Measurements from ENCODE around the gene TENT5C. TPM values are rescaled to one million over a fixed set of nuclear protein-coding genes. Genes with fewer than 3 reads are reported as not detected.

Gene TENT5C
- total RNA-seq, 2 donors from 2014 or later, result 5.4 to 6.9 TPM

- DNase-seq (ENCODE audit: low spot score) (no peak), ATAC-seq (ENCODE audit: insufficient number of reproducible peaks, low FRiP score, low read depth) (no peak)
- no peak for TF ChIP-seq CTCF (IDR thresholded peaks at IDR 0.05)
- no peaks in the 10 kb centered on the region for H3K36me3 ChIP-seq
- no peaks in the 10 kb centered on the region for H3K27me3 ChIP-seq (replicated peaks; ENCODE audit: insufficient read depth)
- no peak overlapping the region for H3K4me3 ChIP-seq
- H3K9me3 ChIP-seq, result no peaks in the 10 kb centered on the region
- peak overlapping the region; percentile 37 to 76 for H3K27ac ChIP-seq
- peaks cover 19 to 82% of the 10 kb centered on the region in 2 donors for H3K4me1 ChIP-seq (ENCODE audit: control insufficient read depth in 1 of 2, low read depth in 2 of 2)
Measured at GRCh38 chr1:117675907-117676430, 70.1 kb downstream of the TENT5C start.

GRCh38 chr1:117676615-117677130 lies 70.8 kb downstream of the TENT5C start:
- H3K27ac ChIP-seq, result peak overlapping the region; percentile 37 to 76
- no peak for TF ChIP-seq CTCF (IDR thresholded peaks at IDR 0.05)
- no peak for ATAC-seq (ENCODE audit: insufficient number of reproducible peaks, low FRiP score, low read depth)

More at GRCh38 chr1:117676615-117677130, 70.8 kb downstream of the TENT5C start:
- H3K36me3 ChIP-seq, result no peaks in the 10 kb centered on the region
- DNase-seq (ENCODE audit: low spot score), result no peak
- peaks cover 19 to 84% of the 10 kb centered on the region in 2 donors for H3K4me1 ChIP-seq (ENCODE audit: control insufficient read depth in 1 of 2, low read depth in 2 of 2)
- no peak overlapping the region for H3K4me3 ChIP-seq
- no peaks in the 10 kb centered on the region for H3K27me3 ChIP-seq (replicated peaks; ENCODE audit: insufficient read depth)
- no peaks in the 10 kb centered on the region for H3K9me3 ChIP-seq

Other genes starting within 250 kb of the TENT5C start
- gene MAN1A2, start 238.6 kb upstream of the TENT5C start, total RNA-seq, result 10 to 100 TPM; 27.1 to 48.7 TPM

Data from thoracic aorta (tissue), 2 donors.